GM21717 (cell line): ENCODE data around the gene NAV3.

ENCODE experiments used
- ATAC-seq: cut with Tn5 transposase; IDR thresholded peaks from one replicate; pipeline ENCODE4 v1.9.1; 2021; ENCODE audit warnings: mild to moderate bottlenecking, moderate library complexity; ENCODE audit not compliant: unreplicated experiment

The NAV3 gene

GRCh38 chr12:77925536-77926108 is 94.9 kb downstream of the NAV3 start:
- ATAC-seq, result peak; percentile 100

GRCh38 chr12:77928078-77928477 is 97.4 kb downstream of the NAV3 start:
- ATAC-seq, result no peak

DNA sequence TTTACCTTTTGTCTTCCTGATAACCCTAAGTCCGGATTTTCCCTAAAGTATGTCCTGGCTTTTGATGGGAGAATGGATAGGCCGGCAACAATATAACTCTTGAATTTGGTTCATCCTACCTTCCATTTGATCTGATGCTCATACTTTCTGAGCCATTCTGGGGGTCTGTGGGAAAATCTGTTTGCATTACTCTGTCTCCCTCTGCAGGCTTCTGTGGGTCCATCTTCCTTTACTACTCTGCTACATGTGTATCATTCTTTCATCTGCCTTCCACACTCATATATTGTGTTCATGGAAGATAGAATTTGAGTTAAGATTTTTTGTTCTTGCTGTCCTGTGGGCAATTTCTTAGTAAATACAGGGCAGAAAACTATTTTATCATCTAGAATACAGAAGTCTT is 101.5 kb downstream of the NAV3 start:
- ATAC-seq, result no peak

DNA sequence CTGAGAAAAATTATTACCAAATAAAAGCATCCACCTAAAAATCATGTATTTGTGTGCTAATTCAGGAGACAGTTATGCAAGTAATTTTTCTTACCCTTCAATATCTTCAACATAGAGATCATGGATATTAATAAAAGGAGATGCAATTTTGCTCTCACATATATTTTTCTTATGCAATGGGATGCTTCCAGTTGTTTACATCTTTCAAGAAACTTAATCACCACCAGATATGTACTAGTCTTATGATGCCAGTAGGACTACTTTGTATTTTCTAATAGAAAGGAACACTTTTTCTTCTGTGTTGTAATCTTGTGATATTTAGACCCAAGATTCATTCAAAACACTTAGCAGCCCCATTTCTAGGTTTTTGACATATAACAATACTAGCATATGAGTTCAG is 107.6 kb downstream of the NAV3 start:
- ATAC-seq, result no peak

DNA sequence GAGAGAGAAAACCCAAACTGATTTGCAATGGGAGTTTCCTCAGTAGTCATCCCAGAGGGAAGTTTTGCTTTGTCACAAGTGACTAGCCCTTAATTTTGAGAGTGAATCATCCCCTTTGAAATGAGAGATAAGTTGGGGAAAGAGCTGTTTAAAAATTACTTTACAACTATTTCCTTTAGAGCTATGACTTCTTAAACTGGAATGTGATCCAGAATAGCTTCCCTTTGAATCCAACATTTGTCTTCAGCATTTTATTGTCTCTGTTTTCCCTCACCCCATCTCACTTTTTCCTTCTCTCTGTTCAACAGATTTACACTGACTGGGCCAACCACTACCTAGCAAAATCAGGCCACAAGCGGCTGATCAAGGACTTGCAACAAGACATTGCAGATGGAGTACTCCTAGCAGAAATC is 109.3 kb downstream of the NAV3 start:
- no peak for ATAC-seq

- no peak for ATAC-seq
Measured at GRCh38 chr12:77940567-77940966, 109.9 kb downstream of the NAV3 start.

DNA sequence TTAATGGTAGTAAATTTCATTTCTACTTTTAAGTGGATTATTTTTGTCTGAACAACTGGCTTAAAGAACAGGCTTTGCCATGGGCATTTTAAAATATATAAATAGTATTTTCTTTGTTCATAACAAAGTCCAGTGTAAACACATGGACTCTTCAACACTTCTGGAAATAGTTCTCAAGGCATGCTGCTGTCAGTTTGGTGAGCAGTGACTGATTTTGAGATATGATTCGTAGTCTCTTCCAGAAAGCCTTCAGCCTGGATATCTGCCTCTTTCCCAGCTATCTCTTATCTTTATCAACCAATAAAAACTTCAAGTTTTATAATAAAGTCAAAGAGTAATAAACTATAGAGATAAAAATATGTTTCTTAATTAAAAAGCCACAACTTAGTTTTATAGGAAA is 110.7 kb downstream of the NAV3 start:
- no peak for ATAC-seq

DNA sequence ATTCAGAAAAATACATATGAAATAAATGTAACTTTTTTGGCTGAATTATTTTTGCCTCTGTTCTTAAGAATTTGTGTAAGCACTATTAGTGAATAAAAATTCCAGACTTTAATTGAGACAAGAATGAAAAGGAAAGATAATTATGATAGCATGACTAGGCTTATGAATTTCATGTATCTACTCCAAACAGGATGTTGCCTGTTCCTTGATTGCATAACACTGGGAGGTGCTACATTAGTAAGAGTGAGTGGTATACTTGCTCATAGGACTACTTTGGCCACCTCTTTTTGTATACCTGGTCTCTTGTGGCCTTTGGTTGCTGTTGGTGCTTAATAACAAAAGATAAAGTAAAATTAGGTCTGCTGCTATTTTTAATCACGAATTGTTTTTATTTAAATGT is 112.8 kb downstream of the NAV3 start:
- no peak for ATAC-seq

DNA sequence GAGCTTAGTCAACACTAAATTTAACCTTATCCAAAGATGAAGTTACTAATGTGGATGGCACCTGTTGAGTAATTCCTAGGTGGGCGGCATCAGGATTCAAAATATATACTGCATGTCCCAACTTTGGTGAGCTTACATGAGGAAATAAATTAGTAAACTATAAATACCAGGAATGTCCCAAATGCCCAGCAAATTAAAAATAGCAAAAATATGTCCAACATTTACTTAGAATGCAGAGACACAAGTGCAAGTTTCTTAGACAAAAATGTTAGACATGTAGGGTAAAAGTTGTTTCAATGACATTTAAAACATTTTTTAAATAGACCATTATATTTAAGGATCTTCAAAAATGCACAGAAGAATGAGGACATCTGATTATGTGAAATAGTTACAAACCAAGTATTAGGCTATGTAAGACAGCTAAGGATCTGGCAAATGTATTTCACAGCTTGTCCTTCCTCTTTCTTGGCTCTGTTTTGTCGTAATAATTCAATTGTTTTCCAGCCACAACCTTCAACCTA is 115.9 kb downstream of the NAV3 start:
- ATAC-seq, result no peak

GRCh38 chr12:77947330-77947729 is 116.6 kb downstream of the NAV3 start:
- ATAC-seq, result no peak

DNA sequence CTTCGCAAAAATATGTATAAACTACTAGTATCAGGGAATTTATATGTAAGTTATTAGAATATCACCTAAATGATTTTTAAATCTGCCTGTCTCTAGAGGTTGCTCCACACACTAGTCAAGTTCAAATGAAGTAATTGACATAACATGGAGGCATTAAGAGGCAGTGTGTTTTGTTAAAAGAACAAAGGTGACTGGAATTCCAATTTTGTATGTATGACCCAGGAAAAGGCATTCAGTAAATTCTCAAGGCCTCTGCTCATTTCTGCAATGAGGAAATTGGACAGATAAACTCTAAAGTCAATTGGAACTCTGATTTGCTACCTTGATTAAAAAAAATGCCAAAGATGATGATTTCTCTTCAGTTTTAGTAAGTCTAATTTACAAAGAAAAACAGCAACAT is 117.1 kb downstream of the NAV3 start:
- ATAC-seq, result no peak

GRCh38 chr12:77949943-77950342 is 119.2 kb downstream of the NAV3 start:
- ATAC-seq, result no peak

DNA sequence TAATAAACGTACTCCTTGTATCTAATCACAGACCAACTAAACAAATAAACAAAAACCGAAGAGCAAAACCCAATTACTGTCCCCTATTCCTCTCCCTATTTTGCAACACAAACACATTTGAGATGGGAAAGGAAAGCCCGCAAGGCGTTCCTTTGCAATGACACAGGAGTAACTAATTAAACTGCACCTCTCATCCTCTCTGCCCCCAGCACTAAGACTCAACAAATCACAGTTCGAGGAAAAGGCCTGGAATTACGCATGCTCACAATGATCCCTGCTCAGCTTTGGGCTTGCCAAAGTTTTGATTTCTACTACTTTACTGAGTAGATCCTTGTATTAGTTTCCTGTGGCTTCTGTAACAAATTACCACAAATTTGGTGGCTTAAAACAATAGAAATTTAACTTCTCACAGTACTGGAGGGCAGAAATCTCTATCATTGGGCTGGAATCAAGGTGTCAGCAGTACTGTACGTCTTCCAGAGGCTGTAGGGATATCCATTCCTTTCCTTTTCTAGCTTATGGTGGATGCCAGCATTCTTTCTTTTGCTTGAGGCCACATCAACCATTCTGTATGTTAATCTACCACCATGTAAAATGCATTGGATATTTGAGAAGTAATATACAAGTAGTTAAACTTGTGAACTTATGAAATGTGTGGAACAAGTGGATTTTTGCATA is 123.0 kb downstream of the NAV3 start:
- ATAC-seq, result no peak

DNA sequence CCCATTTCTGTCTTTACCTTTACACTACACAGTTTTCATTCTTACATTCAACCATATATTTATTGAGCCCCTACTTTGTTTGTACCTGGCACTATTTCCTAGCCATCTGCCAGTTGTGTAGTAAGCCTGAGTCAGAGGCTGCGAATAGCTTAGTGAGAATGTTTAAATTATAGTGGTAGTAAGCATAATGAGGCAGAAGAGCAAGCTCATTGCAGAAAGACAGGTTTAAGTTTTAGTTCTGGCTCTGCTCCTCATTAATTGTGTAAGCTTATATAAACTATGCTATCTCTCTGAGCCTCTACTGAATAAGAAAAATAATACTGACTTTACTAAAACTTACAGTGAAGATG is 123.5 kb downstream of the NAV3 start:
- ATAC-seq, result no peak

GRCh38 chr12:77957062-77957461 is 126.4 kb downstream of the NAV3 start:
- ATAC-seq, result no peak

- no peak for ATAC-seq
Measured at GRCh38 chr12:77963576-77964178, 133.0 kb downstream of the NAV3 start.

DNA sequence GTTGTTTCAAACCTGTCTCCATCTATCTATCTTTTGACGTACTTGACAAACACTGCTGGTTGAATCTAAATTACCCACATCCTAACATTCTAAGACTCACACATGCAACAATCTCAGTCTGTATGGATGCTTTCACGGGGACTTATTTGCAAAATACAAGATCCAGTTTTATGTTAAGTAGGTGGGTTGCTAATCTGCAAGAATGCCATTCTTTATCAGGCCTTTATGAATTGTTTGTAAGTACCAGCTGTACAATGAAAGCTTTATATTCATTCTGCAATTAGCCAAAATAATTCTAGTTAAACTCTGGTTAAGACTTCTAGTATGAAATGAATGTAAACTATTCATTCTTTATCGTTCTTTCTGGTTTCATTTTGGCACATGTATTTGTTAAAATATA is 135.1 kb downstream of the NAV3 start:
- ATAC-seq, result no peak

DNA sequence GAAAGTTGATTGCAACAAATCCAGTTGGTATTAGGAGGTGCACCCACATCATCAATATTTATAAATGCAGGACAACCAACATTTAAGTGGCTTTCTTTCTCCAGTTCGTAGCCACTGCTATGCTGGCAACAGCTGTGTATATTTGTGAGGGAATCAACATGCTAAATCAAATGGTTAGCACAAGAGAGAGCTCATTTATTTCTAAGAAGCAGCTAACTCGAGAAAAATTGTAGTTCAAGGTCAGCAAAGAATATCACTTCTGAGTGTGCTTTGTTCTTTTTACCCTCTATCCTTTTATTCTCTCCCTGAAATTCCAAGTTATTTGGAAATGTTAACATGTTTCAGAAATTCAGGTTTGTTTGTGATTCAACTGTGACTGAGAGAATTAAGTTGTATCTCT is 137.3 kb downstream of the NAV3 start:
- ATAC-seq, result no peak

- no peak for ATAC-seq
Measured at GRCh38 chr12:77968571-77968970, 137.9 kb downstream of the NAV3 start.

DNA sequence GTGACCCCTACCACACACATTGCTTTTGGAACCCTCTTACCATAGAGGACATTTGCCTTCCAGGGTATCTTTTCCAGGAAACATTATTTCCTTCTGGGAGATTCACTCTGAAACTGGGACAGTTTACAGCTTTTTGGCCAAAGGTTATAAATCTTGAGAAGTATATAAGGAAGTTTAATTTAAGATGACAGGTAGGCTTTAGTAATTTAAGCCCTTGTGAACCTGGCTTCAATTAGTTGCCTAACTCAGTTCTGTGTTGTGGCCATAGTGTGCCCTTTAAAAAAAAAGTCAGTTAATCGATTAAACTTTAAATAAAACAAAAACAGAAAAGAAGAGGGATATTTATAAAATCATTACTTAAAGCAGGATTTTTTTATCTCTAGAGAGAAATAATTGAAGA is 142.9 kb downstream of the NAV3 start:
- no peak for ATAC-seq

DNA sequence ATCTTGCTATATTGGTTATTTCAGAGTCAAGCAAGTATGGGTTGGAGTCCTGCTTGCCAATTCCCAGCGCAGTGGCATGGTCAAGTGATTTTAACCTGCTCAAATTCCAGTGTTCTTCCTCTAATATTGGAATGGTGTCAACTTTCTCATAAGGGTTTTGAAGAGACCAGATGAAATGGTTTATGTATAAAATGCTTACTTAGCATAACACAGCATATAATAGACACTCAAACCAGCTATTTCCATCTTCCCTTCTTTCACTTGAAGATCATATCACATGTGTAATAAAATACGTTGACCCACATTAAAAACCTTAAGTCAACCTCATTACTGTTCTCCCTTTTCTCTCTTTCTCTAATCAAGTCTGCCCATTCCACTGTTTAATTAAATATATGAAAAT is 144.0 kb downstream of the NAV3 start:
- no peak for ATAC-seq

DNA sequence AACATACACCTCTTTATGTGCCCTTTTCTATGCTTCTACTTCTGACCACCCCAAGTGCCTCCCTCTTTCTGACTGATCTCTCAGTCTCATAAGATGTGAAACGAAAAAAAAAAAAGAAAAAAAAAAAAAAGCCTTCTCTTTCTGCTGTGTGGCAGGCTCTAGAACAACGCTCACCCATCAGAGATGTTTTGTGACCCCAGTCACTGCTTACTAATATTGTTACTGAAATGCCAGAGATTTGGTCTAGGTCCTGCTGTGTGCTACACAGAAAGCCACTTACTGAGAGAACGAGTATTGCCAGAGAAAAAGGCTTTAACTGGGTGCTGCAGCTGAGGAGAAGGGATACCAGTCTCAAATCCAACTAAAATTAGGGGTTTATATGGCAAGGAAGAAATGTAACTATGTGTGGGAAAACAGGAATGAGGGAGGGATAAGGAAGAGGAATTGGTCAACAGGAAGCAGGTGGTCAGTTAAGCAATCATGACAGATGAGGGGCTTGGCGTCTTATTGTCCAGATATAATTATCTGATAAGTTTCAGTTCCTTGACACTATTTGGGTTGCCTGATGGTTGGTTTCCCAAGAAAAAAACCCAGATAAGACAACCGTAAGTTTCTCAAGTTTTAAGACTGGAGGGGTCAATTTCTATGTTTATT is 149.0 kb downstream of the NAV3 start:
- no peak for ATAC-seq
